Activated CD8-positive, alpha-beta memory T cell treated with anti-CD3 and anti-CD28 coated beads for 36 hours (primary cell): ENCODE data around the gene ADPGK. TPM values are rescaled to one million over a fixed set of nuclear protein-coding genes. Genes with fewer than 3 reads are reported as not detected.
"Not testable (repeated sequence)": the region's sequence is repeated elsewhere in the genome, so short reads cannot be mapped to it uniquely, and the experiment has no call there.

Experiments
- CTCF ChIA-PET: fragments of 350-600 bp; sonication (Branson Sonifier 250); formaldehyde crosslinking; loops from one replicate; lab custom pipeline; 2021; ENCODE audit warnings: antibody characterized with exemption; lab: Charles Lee
- POLR2A ChIA-PET: fragments of 350-600 bp; sonication (Branson Sonifier 250); formaldehyde crosslinking; loops from one replicate; lab custom pipeline; 2021; ENCODE audit warnings: antibody characterized with exemption; lab: Charles Lee
- total RNA-seq, 2 experiments: library from RNA; stranded (reverse); gene quantifications; one replicate each; pipeline ENCODE4 v1.2.3, GENCODE V29; 2021

Gene ADPGK
- total RNA-seq, result 10 to 100 TPM; 73.3 to 75.5 TPM

- POLR2A ChIA-PET, result interaction anchor here (0.7 to 1.1 kb wide), 3 partner anchors 11 to 359 kb away, joined by 3 read pairs; partner anchors contain the start of genes BBS4 and HIGD2B
Measured at GRCh38 chr15:72783640-72784455, at the start of gene ADPGK. TSS of gene ADPGK (minus strand) at chr15:72783758. CDS start at chr15:72783691, 67 bp downstream.

GRCh38 chr15:72827226-72827625 lies 43.7 kb upstream of the ADPGK start:
- CTCF ChIA-PET, result no interaction called here
- POLR2A ChIA-PET, result no interaction called here

More at GRCh38 chr15:72783640-72784455, at the start of gene ADPGK:
- CTCF ChIA-PET, result interaction anchor here (0.6 to 1.8 kb wide), 5 partner anchors 10 to 298 kb away, joined by 3 to 5 read pairs (median 3); partner anchors contain the start of genes BBS4 and HIGD2B

GRCh38 chr15:72826611-72827010 lies 43.1 kb upstream of the ADPGK start:
- ChIA-PET CTCF (no interaction called here), POLR2A (no interaction called here)

GRCh38 chr15:72825829-72826228 lies 42.3 kb upstream of the ADPGK start:
- ChIA-PET CTCF (no interaction called here), POLR2A (no interaction called here)

GRCh38 chr15:72824781-72825180 lies 41.2 kb upstream of the ADPGK start:
- CTCF ChIA-PET, result no interaction called here
- POLR2A ChIA-PET, result no interaction called here

GRCh38 chr15:72824112-72824511 lies 40.6 kb upstream of the ADPGK start:
- POLR2A ChIA-PET, result no interaction called here
- CTCF ChIA-PET, result no interaction called here

GRCh38 chr15:72820278-72820677 lies 36.7 kb upstream of the ADPGK start:
- CTCF ChIA-PET, result no interaction called here
- POLR2A ChIA-PET, result no interaction called here

- POLR2A ChIA-PET, result no interaction called here
- CTCF ChIA-PET, result no interaction called here
Measured at GRCh38 chr15:72818632-72819031, 35.1 kb upstream of the ADPGK start.

- POLR2A ChIA-PET, result no interaction called here
- CTCF ChIA-PET, result no interaction called here
Measured at GRCh38 chr15:72813345-72814004, 29.9 kb upstream of the ADPGK start.

- ChIA-PET CTCF (no interaction called here), POLR2A (no interaction called here)
Measured at GRCh38 chr15:72809329-72809728, 25.8 kb upstream of the ADPGK start.

- POLR2A ChIA-PET, CTCF ChIA-PET: not testable (repeated sequence)
Measured at GRCh38 chr15:72807346-72807745, 23.8 kb upstream of the ADPGK start.

GRCh38 chr15:72803006-72803405 lies 19.4 kb upstream of the ADPGK start:
- POLR2A ChIA-PET, result no interaction called here
- CTCF ChIA-PET, result no interaction called here

GRCh38 chr15:72801590-72802325 lies 18.2 kb upstream of the ADPGK start:
- CTCF ChIA-PET, result no interaction called here
- POLR2A ChIA-PET, result no interaction called here

GRCh38 chr15:72800833-72801481 lies 17.4 kb upstream of the ADPGK start:
- CTCF ChIA-PET, result no interaction called here
- POLR2A ChIA-PET, result no interaction called here

GRCh38 chr15:72797834-72798233 lies 14.3 kb upstream of the ADPGK start:
- ChIA-PET POLR2A (no interaction called here), CTCF (interaction anchor here (0.6 to 0.9 kb wide), 4 partner anchors 12 to 997 kb away, joined by 3 to 4 read pairs (median 3); no protein-coding TSS in a partner anchor)

GRCh38 chr15:72797338-72797689 lies 13.8 kb upstream of the ADPGK start:
- POLR2A ChIA-PET, result no interaction called here
- CTCF ChIA-PET, result interaction anchor here (0.7 to 0.9 kb wide), 3 partner anchors 12 to 285 kb away, joined by 3 to 4 read pairs (median 3); no protein-coding TSS in a partner anchor

- ChIA-PET POLR2A (no interaction called here), CTCF (interaction anchor here (0.7 to 1.3 kb wide), 4 partner anchors 12 to 286 kb away, joined by 3 to 5 read pairs (median 4); no protein-coding TSS in a partner anchor)
Measured at GRCh38 chr15:72796515-72797337, 13.2 kb upstream of the ADPGK start.

- POLR2A ChIA-PET, result no interaction called here
- CTCF ChIA-PET, result interaction anchor here (0.8 to 1.3 kb wide), 3 partner anchors 11 to 286 kb away, joined by 3 to 5 read pairs (median 4); no protein-coding TSS in a partner anchor
Measured at GRCh38 chr15:72796210-72796514, 12.6 kb upstream of the ADPGK start.
